ENCODE results near the gene LRRC10B.
A peak's percentile ranks its signal among the peaks of the same experiment; 100 is the strongest.

LRRC10B gene

DNA sequence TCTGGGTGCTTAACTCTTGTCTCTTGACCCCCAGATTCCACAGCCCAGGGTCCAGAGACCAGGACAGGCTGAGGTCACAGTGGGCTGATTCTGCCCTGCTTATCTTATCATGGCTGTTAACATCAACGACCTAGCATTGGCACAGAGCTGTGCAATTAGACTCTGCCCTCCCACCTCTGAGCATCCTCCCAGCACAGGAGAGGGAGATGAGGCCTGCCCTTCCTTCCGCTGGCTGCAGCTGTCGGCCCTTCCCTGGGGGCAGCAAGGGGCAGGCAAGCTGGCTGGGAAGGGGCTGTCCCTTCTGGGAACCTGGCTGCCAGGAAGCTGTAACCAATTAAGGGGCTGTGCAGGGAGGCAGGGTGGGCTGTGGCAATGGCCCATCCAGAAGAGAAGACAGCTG, 22.5 kb downstream of the LRRC10B start:
- DNase-seq (ENCODE audit: low spot score), result no peak

- DNase-seq (ENCODE audit: low spot score), result peak; percentile 50
These were observed 23.8 kb downstream of the LRRC10B start for GRCh38 chr11:61532134-61533038.

- DNase-seq (ENCODE audit: low spot score), result no peak
These were observed 24.5 kb downstream of the LRRC10B start for GRCh38 chr11:61533039-61533375.

DNA sequence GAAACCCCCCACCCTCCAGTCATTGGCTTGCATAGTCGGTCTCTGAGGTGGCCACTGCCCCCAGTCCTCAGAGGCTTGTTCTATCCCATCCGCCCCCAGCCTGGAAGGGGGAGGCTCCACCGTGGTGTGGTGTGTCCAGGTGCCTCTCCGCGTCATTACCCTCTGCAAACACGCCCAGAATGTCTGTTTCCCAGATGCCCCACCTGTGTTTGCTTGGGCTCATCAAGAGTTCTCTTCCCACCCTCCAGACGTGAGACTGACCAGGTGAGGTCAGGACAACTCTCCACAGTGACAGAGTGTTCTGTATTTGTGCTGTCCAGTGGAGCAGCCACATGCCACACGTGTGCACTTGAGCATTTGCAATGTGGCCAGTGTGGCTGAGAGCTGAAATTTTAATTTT, 24.9 kb downstream of the LRRC10B start:
- DNase-seq (ENCODE audit: low spot score), result no peak

DNA sequence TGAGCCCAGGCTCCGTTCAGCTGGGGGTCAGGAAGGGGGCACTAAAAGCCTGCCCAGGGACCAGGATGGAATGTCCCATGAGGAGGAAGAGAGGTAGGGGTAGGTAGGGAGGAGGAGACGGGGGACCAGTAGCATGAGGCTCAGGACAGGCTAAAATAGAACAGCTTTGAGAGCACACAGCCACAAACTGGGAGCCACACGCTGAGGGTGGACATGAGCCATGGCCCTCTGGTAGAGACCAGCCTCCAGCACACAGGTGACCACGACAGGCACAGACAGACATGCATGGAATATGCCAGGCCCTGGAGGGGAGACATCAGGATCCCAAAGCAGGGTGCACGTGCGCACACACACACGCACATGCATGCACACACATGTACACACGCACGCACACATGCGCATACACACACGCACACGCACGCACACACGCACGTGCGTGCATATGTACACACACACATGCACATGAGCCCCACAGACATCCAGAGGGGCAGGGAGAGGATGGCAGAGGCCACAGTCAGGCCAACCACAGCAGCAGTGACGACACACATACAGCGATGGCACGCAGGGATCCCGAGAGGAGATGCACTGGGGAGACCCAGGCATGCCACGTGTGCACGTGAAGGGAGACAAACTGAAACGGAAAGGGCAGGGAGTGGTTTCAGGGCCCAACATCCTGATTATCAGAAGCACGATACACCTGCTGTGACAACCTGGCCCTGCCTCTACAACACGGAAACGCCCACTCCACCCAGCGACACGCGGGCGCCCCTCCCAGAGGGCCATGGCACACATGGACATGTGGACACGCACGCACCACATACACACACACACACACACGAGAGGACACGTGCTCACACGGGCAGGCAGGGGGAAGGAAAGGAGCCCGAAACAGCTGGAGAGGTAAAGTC, 25.7 kb downstream of the LRRC10B start:
- no peak for DNase-seq (ENCODE audit: low spot score)

GRCh38 chr11:61534933-61535839, 26.6 kb downstream of the LRRC10B start:
- DNase-seq (ENCODE audit: low spot score), result no peak

- DNase-seq (ENCODE audit: low spot score), result no peak
These were observed 27.6 kb downstream of the LRRC10B start for GRCh38 chr11:61535998-61536675.

DNA sequence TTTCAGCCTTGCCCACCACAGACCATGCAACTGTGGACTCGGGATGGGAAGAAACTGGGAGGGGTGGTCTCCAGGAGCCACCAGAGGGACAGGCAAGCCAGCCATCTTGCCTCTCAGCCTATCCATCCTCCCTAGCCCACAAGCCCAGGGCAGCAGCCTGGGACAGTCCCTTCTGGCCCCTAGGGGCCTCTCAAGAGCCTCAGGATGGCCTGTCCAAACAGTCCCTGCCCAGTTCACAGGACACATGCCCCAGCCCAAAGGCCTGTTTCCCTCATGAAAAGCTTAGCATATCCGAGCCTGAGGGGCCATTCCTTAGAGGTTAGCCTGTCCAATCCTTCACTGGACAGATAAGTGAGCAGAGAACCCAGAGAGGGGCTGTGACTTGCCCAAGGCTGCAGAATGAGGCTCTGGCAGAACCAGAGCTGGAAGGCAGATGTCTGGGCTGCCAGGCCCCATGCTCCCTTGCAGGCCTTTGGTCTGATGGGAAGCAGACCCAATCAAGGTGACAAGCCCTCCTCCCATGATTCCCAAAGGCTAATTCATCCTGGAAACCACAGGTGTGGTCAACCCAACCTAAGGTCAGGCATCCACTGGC, 28.2 kb downstream of the LRRC10B start:
- DNase-seq (ENCODE audit: low spot score), result no peak

- no peak for DNase-seq (ENCODE audit: low spot score)
These were observed 28.8 kb downstream of the LRRC10B start for GRCh38 chr11:61537326-61537725.

- no peak for DNase-seq (ENCODE audit: low spot score)
These were observed 30.1 kb downstream of the LRRC10B start for GRCh38 chr11:61538636-61538961.

GRCh38 chr11:61539006-61539405, 30.5 kb downstream of the LRRC10B start:
- no peak for DNase-seq (ENCODE audit: low spot score)

DNA sequence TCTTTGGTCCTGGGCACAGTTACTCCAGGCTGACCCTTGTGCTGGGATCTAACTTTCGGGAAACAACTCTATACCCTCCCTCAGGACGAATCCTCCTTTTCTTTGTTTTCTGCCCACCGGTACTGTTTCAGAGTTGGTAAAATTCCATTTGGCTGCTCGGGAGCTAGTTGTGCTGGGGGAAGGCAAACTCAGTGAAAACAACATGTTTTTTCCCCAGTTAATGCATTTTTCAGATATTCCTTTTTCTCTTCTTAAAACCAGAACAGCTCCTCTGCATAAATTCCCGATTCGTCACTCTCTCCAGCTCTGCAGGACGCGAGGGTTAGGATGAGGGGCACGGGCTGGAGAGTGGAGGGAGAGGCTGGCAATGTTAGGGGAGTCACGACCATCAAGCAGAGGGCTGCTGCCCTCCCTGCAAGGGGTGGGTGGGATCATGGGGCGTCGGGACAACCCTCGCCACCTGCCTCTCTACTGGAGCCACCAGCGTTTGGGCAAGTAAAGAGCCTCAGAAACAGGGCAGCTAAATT, 31.3 kb downstream of the LRRC10B start:
- DNase-seq (ENCODE audit: low spot score), result no peak

GRCh38 chr11:61540528-61540927, 32.0 kb downstream of the LRRC10B start:
- DNase-seq (ENCODE audit: low spot score), result no peak

- no peak for DNase-seq (ENCODE audit: low spot score)
These were observed 33.0 kb downstream of the LRRC10B start for GRCh38 chr11:61541598-61541997.

DNA sequence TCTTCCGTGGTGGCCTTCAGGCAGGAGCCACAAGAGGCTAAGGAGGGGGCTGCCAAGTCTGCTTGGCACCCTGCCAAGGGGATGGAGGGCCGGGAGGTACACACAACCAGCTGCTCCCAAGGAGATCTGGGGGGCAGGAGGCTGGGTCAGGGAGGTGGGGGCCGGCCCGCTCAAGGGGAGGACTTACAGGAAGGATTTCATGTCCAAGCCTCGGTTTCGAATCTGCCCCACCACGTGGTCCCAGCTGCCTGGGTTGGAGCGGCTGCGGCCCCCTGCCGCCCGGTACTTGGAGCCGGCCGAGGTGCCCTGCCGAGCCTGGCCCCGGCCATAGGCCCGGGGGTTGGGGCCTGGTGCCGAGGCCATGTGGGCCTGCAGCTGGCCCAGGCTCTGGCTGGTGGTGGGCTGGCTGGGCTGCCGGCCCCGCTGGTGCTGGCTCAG, 33.5 kb downstream of the LRRC10B start:
- no peak for DNase-seq (ENCODE audit: low spot score)

GRCh38 chr11:61542705-61543104, 34.2 kb downstream of the LRRC10B start:
- no peak for DNase-seq (ENCODE audit: low spot score)

GRCh38 chr11:61543606-61544306, 35.2 kb downstream of the LRRC10B start:
- DNase-seq (ENCODE audit: low spot score), result no peak

DNA sequence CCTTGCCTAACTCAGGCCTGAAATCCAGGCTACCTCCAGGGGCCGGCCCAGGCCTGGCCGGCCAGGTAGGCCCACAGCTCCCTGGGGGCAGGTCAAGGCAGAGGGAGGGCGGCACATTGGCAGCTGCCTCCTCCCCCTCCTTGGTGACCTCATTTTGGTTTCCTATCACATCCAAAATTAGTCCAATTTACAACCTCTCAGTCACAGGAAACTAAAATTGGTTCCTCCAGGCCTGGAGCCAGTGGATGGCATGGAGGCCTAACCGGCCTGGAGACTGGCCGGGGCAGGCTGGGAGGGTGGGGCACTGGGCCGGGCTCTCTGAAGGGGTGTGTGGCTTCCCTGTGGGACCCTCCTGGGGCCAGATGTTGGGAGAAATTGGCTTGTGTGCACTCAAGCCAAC, 35.9 kb downstream of the LRRC10B start:
- no peak for DNase-seq (ENCODE audit: low spot score)

GRCh38 chr11:61545341-61545740, 36.8 kb downstream of the LRRC10B start:
- DNase-seq (ENCODE audit: low spot score), result no peak

GRCh38 chr11:61545921-61546320, 37.4 kb downstream of the LRRC10B start:
- no peak for DNase-seq (ENCODE audit: low spot score)

Data from hematopoietic multipotent progenitor cell treated with erythropoietin and hydrocortisone succinate and interleukin-3 and kit ligand, for 17 days (in vitro differentiated cells).